Globus pallidus (tissue), 1 donor: ENCODE data around the gene CD36.

ENCODE experiments used
- DNase-seq: peaks from one replicate; pipeline ENCODE4 v3.0.0-alpha.2; 2015; ENCODE audit warnings: low spot score

CD36 gene

DNA sequence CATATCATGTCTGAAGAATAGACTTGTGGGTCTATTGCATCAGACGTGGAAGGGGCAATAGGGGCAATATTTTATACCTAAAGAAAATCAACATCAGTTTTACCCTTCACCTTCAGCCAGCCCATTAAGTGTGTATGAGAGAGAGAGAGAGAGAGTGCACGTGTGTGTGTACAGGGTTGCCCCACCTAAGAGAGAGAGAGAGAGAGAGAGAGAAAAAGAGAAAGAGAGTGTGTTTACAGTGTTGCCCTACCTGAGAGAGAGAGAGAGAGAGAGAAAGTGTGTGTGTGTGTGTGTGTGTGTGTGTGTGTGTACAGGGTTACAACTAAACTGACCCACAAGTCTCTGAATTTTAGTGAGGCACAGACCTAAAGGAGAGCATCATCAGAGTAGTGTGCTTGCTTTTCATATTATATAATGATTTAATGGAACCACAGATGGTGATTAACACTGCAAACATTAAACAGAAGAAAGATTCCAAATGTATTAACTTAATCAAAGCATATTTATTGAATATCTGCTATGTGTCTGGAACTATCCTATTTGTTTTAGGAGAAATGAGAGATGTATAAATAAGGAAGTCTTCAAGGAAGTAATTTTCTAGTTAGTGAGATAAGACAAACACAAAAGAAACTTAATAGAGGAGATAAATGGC lies 66.8 kb downstream of the CD36 start:
- DNase-seq: no peak

DNA sequence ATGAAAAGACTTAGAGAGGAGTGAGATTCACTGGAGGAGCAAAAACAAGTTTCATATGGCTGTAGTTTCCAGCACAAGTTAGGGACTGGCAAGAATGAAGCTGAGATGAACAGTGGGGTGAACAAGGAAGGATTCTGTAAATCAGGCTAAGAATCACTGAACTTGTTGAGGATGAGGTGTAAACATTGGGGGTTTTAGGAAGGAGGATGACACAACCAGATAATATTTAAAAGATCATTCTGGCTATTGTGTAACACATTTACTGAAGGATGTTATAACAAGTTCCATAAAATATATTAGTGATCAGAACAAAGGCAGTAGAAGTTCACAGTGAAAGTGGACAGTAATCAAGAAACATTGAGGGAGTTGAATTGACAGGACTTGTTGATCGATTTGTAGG lies 68.9 kb downstream of the CD36 start:
- no peak for DNase-seq

- no peak for DNase-seq
These were observed 69.7 kb downstream of the CD36 start for GRCh38 chr7:80708123-80708522.

DNA sequence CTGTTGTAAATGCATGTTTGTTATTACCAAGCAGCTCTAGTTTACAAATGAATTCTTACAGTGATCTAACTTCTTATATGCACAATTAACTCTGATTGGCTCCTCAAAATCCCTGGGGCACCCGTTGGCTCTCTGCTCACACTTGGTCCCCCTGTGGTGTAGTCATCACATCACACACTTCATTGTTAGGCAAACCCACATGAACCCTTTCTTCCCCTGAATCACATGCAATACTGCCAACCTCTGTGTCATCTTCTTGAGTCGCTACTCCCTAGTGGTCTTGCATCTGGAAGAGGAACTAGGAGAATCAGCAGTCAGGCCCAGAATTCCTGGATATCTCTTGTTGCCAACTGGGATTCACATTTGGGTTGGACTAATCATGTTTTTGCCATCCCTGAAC lies 73.1 kb downstream of the CD36 start:
- DNase-seq: no peak

DNA sequence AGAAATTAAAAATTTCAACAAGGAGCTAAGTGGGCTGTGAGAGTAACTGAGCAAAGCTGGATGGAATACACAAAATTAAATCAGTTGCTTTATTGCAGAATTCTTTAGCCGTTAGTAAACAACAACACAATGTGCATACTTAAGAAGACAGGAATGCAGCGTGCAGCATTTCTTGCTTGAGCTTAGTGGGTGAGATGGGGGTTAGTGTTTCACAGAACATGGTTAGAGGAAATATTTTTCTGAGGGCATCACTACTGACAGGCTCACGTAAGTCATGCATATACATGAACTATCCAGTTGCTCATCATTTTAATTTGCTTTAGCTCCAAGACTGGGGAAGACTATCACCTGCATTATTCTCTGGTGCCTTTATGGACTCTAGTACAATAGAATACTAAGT lies 80.8 kb downstream of the CD36 start:
- no peak for DNase-seq

GRCh38 chr7:80720146-80720545 lies 81.7 kb downstream of the CD36 start:
- no peak for DNase-seq

DNA sequence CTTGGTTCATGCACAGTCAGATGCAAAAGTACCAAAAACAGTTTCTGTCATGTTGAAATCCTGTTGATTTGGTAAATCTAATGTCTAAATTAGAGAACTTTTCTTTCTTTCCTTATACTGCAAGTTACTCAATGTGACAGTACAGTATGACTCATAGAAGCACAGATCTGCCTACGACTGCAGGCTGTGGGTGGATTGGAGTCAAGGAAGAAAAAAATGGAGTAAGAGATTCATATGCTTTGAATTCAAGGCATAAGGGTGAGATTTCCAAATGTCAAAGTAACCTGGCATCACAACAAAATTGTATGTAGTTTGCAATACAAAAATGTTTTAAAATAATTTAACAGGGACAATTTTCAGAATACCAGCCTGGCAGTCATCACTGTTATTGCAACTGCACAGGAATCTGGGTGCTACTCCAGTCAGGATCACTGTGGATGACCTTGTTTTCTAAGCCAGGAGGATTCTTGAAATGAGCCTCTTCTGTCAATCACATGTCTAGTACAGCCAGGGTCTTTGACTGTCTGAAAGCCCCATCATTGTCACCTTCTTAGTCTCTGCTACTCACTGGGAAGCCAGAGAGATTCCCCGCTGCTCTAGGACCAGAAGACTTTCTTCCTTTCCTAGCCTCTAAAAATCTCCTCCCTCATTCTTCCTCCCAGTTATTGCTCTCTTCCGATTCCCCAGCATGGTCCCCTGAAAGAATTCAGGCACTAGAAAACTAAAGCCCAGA lies 83.6 kb downstream of the CD36 start:
- no peak for DNase-seq

DNA sequence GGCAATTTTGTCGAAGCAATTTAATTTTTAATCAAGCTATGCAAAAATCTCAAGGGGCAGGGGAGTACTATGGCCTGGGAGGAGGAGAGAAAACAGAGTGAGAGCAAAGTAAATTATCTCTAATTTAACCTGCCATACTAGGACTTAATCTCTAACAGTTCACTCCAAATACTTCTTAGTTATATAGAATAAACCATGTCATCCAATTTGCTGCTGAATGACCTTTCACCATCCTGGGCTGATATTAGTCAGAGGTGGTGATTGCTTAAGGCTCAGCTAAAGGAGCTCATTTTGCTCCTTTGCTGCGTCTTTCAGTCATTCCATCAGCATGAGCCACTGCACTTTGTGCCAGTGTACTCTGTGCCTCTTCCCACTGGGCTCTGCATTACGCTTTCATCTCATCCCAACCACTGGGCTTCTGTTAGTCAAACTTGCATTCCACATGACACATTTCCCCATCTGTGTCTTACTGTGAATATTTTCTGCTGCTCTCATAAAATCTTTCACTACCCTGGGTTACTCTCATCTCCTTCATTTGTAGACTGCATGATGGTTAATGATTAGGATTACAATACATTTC lies 84.3 kb downstream of the CD36 start:
- no peak for DNase-seq

DNA sequence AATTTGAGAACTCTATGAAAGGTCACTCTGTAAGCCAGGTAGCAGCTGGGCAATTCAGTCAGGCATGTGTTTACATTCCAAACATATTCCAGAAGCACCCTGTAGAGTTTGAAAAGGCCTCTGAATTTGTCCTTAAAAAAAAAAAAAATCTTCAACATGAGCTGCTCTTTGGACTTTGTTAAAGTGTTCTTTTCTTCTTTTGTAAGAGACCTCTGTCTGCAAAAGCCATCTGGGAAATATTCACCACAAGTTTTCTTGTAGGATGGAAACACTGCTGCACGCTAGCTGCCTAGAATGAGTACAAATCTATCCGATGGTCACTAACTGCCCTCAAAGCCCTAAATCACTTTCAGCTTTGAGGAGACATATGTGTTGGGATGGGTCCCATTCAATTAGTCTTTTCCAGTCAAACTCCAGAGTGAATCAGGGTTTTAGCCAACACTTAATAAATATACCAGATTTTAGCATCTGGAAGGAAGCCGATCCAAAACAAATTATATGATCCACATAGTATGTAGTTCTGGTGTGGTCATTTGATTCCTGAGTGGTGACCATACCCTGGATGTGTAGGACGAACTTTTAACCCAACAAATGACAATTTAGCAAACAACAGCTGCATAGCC lies 85.9 kb downstream of the CD36 start:
- DNase-seq: no peak

DNA sequence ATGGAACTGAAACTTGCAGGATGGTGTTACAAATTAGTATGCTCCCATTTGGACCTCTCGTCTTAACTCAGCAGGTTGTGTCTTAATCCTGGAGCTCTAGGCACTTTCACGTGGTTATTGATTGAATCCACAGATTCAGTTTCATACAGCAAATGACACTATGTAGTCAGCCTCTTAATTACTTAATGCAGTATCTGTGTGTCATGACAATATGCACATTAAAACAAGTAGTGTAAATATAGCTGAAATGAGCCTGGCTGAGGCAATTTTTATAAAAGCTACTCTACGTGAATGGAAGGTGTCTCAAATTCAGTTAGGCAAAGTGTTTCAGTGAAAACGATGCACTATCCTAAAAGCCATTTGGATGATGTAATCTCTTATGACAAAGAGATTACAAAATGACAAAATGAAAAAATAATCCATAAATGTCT lies 86.8 kb downstream of the CD36 start:
- no peak for DNase-seq
